ENCODE data around the gene XBP1. TPM values are rescaled to one million over a fixed set of nuclear protein-coding genes. Genes with fewer than 3 reads are reported as not detected.

The XBP1 gene
- total and polyA plus RNA-seq, 2 of the 13 experiments (the other 11 are each of a cell fraction or from before 2014, with no cell fraction given), result 416 to 427 TPM

- BruUV-seq (replicated peaks), result no TSS peak
- no peak for ATAC-seq
Measured at GRCh38 chr22:28780296-28780695, 20.1 kb downstream of the XBP1 start.

More at GRCh38 chr22:28780296-28780695, 20.1 kb downstream of the XBP1 start:
- H4K20me1 ChIP-seq (ENCODE audit: insufficient read depth, low read length), result no peaks in the 10 kb centered on the region
- no peak overlapping the region for H3K27ac ChIP-seq (ENCODE audit: extremely low read length, insufficient read depth, low read length)
- H3K4me3 ChIP-seq (replicated peaks in 1 of 3; ENCODE audit: insufficient read depth in 1 of 3, low read depth in 2 of 3, low read length in 3 of 3), result no peak overlapping the region
- FAIRE-seq (no peak), DNase-seq (ENCODE audit: low spot score) (no peak)
- no peak overlapping the region for H3K4me2 ChIP-seq (ENCODE audit: low read depth, low read length)
- H3K9ac ChIP-seq (ENCODE audit: insufficient read depth, low read depth, low read length), result no peak overlapping the region
- H3K36me3 ChIP-seq (replicated peaks in 1 of 2; ENCODE audit: control insufficient read depth in 1 of 2, insufficient read depth in 2 of 2, low read length in 2 of 2), result peaks cover 7 to 36% of the 10 kb centered on the region in 2 experiments
- H3K79me2 ChIP-seq (ENCODE audit: insufficient read depth, low read length), result peaks cover 60% of the 10 kb centered on the region
- in situ Hi-C loops (cut with HindIII; ENCODE audit: extremely low pct_ligation_motif_present, low pct_unique_long_range_greater_than_20kb), result loop anchor here (10.0 kb wide), 1 partner anchor 175 kb away; no protein-coding TSS in a partner anchor
- no peaks in the 10 kb centered on the region for H3K9me3 ChIP-seq (ENCODE audit: low read length)
- TF ChIP-seq IKZF5 (CRISPR knock-in tag; IDR thresholded peaks at IDR 0.05) (no peak), E2F2 (CRISPR knock-in tag; IDR thresholded peaks at IDR 0.05; ENCODE audit: borderline replicate concordance) (no peak), NCOA1 (CRISPR knock-in tag; IDR thresholded peaks at IDR 0.05) (no peak), ZNF3 (CRISPR knock-in tag; IDR thresholded peaks at IDR 0.05) (no peak), SALL1 (CRISPR knock-in tag; IDR thresholded peaks at IDR 0.05) (no peak), ARNTL (CRISPR knock-in tag; IDR thresholded peaks at IDR 0.05) (no peak), ZNF10 (CRISPR knock-in tag; IDR thresholded peaks at IDR 0.05; ENCODE audit: borderline replicate concordance, low read depth) (no peak), ISX (CRISPR knock-in tag; conservative IDR thresholded peaks at IDR 0.05) (no peak), ZNF772 (CRISPR knock-in tag; IDR thresholded peaks at IDR 0.05) (no peak), RARA (CRISPR knock-in tag; IDR thresholded peaks at IDR 0.05) (no peak), MYPOP (CRISPR knock-in tag; IDR thresholded peaks at IDR 0.05) (no peak), ZBTB4 (CRISPR knock-in tag; IDR thresholded peaks at IDR 0.05; ENCODE audit: borderline replicate concordance) (no peak), HDAC6 (IDR thresholded peaks at IDR 0.05; ENCODE audit: low read depth, low read length) (no peak)
- CTCF ChIA-PET (ENCODE audit: low intra/inter-chr PET ratio, low total read pairs), result no interaction called here
- 100% methylated on average over 1 of the region's 1 CpG for WGBS (ENCODE audit: low lambda C conversion rate)
- POLR2A ChIA-PET, result interaction anchor here (0.9 kb wide), 1 partner anchor 20 kb away, joined by 4 read pairs; the partner anchor contains the start of gene XBP1
- H2AFZ ChIP-seq (ENCODE audit: low read length), result no peak overlapping the region
- no peaks in the 10 kb centered on the region for H3K27me3 ChIP-seq (ENCODE audit: control insufficient read depth in 1 of 2, insufficient read depth in 2 of 2, low read length in 2 of 2)
- peaks cover 86% of the 10 kb centered on the region for H3K4me1 ChIP-seq (ENCODE audit: insufficient read depth, low read length)
- intact Hi-C loops (cut with micrococcal nuclease; ENCODE audit: unreplicated experiment), result loop anchor here (5.0 kb wide), 2 partner anchors 38 to 178 kb away; partner anchors contain the start of genes CHEK2 and HSCB

Measured in HepG2 (cell line).